Hepatocyte (in vitro differentiated cells): Measurements from ENCODE around the gene TAF5. TPM values are rescaled to one million over a fixed set of nuclear protein-coding genes. Genes with fewer than 3 reads are reported as not detected.
"Not testable (repeated sequence)": the region's sequence is repeated elsewhere in the genome, so short reads cannot be mapped to it uniquely, and the experiment has no call there.

Experiments
- DNase-seq: peaks from one replicate; pipeline ENCODE4 v3.0.0-alpha.2; 2016; ENCODE audit warnings: low spot score
- H2AFZ ChIP-seq: fragments of 200-600 bp; sonication (generic); 2 replicates; pipeline ENCODE4 v1.6.0; 2016; ENCODE audit warnings: antibody characterized with exemption, mild to moderate bottlenecking
- H3K27ac ChIP-seq: fragments of 200-600 bp; sonication (generic); 2 replicates; pipeline ENCODE4 v1.5.1; 2016; ENCODE audit warnings: mild to moderate bottlenecking
- H3K27me3 ChIP-seq: fragments of 200-600 bp; sonication (generic); 2 replicates; pipeline ENCODE4 v1.6.1; 2016
- H3K36me3 ChIP-seq: fragments of 200-600 bp; sonication (generic); replicated peaks from 2 replicates; pipeline ENCODE4 v1.5.1; 2016; ENCODE audit warnings: low read depth; ENCODE audit not compliant: insufficient read depth
- H3K4me1 ChIP-seq: fragments of 200-600 bp; sonication (generic); 2 replicates; pipeline ENCODE4 v1.5.1; 2016; ENCODE audit warnings: mild to moderate bottlenecking, moderate library complexity; ENCODE audit not compliant: insufficient read depth
- H3K4me2 ChIP-seq: fragments of 200-600 bp; sonication (generic); 2 replicates; pipeline ENCODE4 v1.6.0; 2016
- H3K4me3 ChIP-seq: fragments of 200-600 bp; sonication (generic); 2 replicates; pipeline ENCODE4 v1.5.1; 2016; ENCODE audit warnings: mild to moderate bottlenecking
- H3K79me2 ChIP-seq: fragments of 200-600 bp; sonication (generic); 2 replicates; pipeline ENCODE4 v1.6.0; 2017; ENCODE audit warnings: mild to moderate bottlenecking
- H3K9me2 ChIP-seq: fragments of 200-600 bp; sonication (generic); replicated peaks from 2 replicates; pipeline ENCODE4 v1.6.0; 2017; ENCODE audit warnings: mild to moderate bottlenecking; ENCODE audit not compliant: insufficient read depth
- H3K9me3 ChIP-seq: fragments of 200-600 bp; sonication (generic); 2 replicates; pipeline ENCODE4 v1.5.1; 2016; ENCODE audit warnings: low read depth, mild to moderate bottlenecking
- H4K20me1 ChIP-seq: fragments of 200-600 bp; sonication (generic); 2 replicates; pipeline ENCODE4 v1.6.0; 2016; ENCODE audit warnings: mild to moderate bottlenecking; ENCODE audit not compliant: insufficient read depth, poor library complexity, severe bottlenecking
- EZH2 ChIP-seq: fragments of 200-600 bp; sonication (generic); IDR thresholded peaks from 2 replicates; pipeline ENCODE4 v1.6.1; 2016; ENCODE audit warnings: antibody characterized with exemption, mild to moderate bottlenecking, borderline replicate concordance
- EZH2phosphoT487 ChIP-seq: fragments of 200-600 bp; sonication (generic); IDR thresholded peaks from one replicate; pipeline ENCODE4 v1.6.1; 2018; ENCODE audit warnings: antibody characterized with exemption, mild to moderate bottlenecking, low read depth, moderate library complexity; ENCODE audit not compliant: unreplicated experiment, severe bottlenecking
- WGBS: methylation state at CpG from one replicate; pipeline ENCODE4 v1.1.6; 2016; ENCODE audit warnings: low lambda C conversion rate; ENCODE audit errors: missing lambda C conversion rate; 5-methylcytosine and 5-hydroxymethylcytosine counted together
- polyA plus RNA-seq: library from polyadenylated mRNA; unstranded; fragments of >200 nt; fragmentation: Nextera tagmentation; extraction: Ambion mirVana; gene quantifications from 2 replicates; pipeline ENCODE4 v1.2.1, GENCODE V29; 2016
- total RNA-seq: library from RNA; depleted of rRNA; stranded (reverse); fragments of >200 nt; gene quantifications from 2 replicates; pipeline ENCODE4 v1.2.3, GENCODE V29; 2014
- TF ChIP-seq, protein P1 (sequence below): fragments of 200-600 bp; sonication (generic); IDR thresholded peaks from 2 replicates; pipeline ENCODE4 v1.5.1; 2016; ENCODE audit warnings: antibody characterized with exemption, mild to moderate bottlenecking; ENCODE audit not compliant: poor library complexity

TAF5 gene
- total and polyA plus RNA-seq, 2 experiments from 2014 or later: 5.4 to 6.6 TPM

GRCh38 chr10:103353281-103353680 lies 14.5 kb upstream of the TAF5 start:
- H3K27ac ChIP-seq: no peak overlapping the region
- H3K4me3 ChIP-seq: no peak overlapping the region
- peaks cover 16% of the 10 kb centered on the region for H3K79me2 ChIP-seq
- no peaks in the 10 kb centered on the region for H4K20me1 ChIP-seq
- H3K36me3 ChIP-seq: no peaks in the 10 kb centered on the region
- WGBS: 62% methylated on average over 2 of the region's 2 CpGs
- H3K4me1 ChIP-seq: peaks cover 7% of the 10 kb centered on the region
- no peaks in the 10 kb centered on the region for H3K27me3 ChIP-seq
- TF ChIP-seq EZH2 (no peak), EZH2phosphoT487 (no peak)
- TF ChIP-seq, protein P1, sequence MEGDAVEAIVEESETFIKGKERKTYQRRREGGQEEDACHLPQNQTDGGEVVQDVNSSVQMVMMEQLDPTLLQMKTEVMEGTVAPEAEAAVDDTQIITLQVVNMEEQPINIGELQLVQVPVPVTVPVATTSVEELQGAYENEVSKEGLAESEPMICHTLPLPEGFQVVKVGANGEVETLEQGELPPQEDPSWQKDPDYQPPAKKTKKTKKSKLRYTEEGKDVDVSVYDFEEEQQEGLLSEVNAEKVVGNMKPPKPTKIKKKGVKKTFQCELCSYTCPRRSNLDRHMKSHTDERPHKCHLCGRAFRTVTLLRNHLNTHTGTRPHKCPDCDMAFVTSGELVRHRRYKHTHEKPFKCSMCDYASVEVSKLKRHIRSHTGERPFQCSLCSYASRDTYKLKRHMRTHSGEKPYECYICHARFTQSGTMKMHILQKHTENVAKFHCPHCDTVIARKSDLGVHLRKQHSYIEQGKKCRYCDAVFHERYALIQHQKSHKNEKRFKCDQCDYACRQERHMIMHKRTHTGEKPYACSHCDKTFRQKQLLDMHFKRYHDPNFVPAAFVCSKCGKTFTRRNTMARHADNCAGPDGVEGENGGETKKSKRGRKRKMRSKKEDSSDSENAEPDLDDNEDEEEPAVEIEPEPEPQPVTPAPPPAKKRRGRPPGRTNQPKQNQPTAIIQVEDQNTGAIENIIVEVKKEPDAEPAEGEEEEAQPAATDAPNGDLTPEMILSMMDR: no peak
- no peak overlapping the region for H2AFZ ChIP-seq
- no peak overlapping the region for H3K4me2 ChIP-seq
- H3K9me2 ChIP-seq: no peaks in the 10 kb centered on the region
- no peak for DNase-seq
- H3K9me3 ChIP-seq: no peaks in the 10 kb centered on the region

DNA sequence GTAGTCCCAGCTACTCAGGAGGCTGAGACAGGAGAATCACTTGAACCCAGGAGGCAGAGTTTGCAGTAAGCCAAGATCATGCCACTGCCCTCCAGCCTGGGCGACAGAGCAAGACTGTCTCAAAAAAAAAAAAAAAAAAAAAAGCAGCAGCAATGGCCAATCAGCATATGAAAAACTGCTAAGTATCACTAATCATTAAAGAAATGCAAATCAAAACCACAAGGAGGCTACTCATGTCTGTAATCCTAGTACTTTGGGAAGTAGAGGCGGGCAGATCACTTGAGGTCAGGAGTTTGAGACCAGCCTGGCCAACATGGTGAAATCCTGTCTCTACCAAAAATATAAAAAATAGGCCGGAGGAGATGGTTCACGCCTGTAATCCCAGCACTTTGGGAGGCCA lies 13.2 kb upstream of the TAF5 start:
- H3K36me3 ChIP-seq, H3K27me3 ChIP-seq, H3K9me2 ChIP-seq, H4K20me1 ChIP-seq, H3K27ac ChIP-seq, H3K4me1 ChIP-seq, H3K9me3 ChIP-seq, DNase-seq, H3K4me2 ChIP-seq, H3K4me3 ChIP-seq, H3K79me2 ChIP-seq, H2AFZ ChIP-seq: not testable (repeated sequence)
- WGBS: 95% methylated on average over 4 of the region's 4 CpGs

DNA sequence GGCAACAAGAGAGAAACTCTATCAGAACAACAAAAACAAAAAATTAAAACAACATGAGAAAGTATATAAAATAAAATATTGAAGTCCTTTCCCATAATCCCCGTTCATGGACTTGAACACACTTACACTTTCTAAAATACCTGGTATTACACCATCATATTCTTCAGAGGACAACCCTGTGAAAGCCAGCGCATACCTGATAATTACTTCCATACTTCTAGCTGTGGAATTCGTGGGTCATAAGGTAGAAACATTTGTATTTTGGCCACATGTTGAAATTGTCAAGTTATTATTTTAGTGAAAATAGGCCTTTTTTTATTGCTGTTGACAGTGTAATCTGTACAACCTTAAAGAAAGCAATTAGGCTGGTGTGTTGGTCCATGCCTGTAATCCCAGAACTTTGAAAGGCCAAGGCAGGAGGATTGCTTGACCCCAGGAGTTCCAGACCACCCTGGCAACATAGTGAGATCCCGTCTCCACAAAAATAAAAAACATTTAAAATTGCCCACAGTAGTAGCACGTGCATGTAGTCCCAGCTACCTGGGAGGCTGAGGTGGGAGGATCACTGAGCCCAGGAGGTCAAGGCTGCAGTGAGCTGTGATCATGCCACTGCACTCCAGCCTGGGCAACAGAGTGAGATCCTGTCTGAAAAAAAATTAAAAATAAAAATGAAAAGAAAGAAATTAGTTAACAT lies 11.7 kb upstream of the TAF5 start:
- no peaks in the 10 kb centered on the region for H3K79me2 ChIP-seq
- no peak overlapping the region for H3K4me3 ChIP-seq
- 76% methylated on average over 5 of the region's 5 CpGs for WGBS
- H3K4me1 ChIP-seq: no peaks in the 10 kb centered on the region
- no peak for DNase-seq
- no peaks in the 10 kb centered on the region for H3K36me3 ChIP-seq
- H3K9me3 ChIP-seq: no peaks in the 10 kb centered on the region
- no peaks in the 10 kb centered on the region for H4K20me1 ChIP-seq
- H3K9me2 ChIP-seq: no peaks in the 10 kb centered on the region
- TF ChIP-seq, protein P1: no peak
- no peak for TF ChIP-seq EZH2
- no peak for TF ChIP-seq EZH2phosphoT487
- H3K27me3 ChIP-seq: no peaks in the 10 kb centered on the region
- no peak overlapping the region for H2AFZ ChIP-seq
- H3K27ac ChIP-seq: no peak overlapping the region
- no peak overlapping the region for H3K4me2 ChIP-seq

- H3K4me2 ChIP-seq, H3K27ac ChIP-seq, H4K20me1 ChIP-seq, DNase-seq, H3K27me3 ChIP-seq, H3K9me3 ChIP-seq, H3K36me3 ChIP-seq, H3K4me1 ChIP-seq, H3K79me2 ChIP-seq, H3K4me3 ChIP-seq, H2AFZ ChIP-seq, H3K9me2 ChIP-seq: not testable (repeated sequence)
- 96% methylated on average over 4 of the region's 4 CpGs for WGBS
Observed at GRCh38 chr10:103359493-103359892, 8.3 kb upstream of the TAF5 start.

- H3K27ac ChIP-seq, H3K9me2 ChIP-seq, H3K4me3 ChIP-seq, H3K4me2 ChIP-seq, H3K79me2 ChIP-seq, H3K9me3 ChIP-seq, H2AFZ ChIP-seq, H3K36me3 ChIP-seq, DNase-seq, H3K27me3 ChIP-seq, H3K4me1 ChIP-seq, H4K20me1 ChIP-seq: not testable (repeated sequence)
- 94% methylated on average over 9 of the region's 9 CpGs for WGBS
Observed at GRCh38 chr10:103360791-103361190, 7.0 kb upstream of the TAF5 start.
